ENCODE results near the gene PARP3.

PARP3 gene

GRCh38 chr3:51934139-51934850 is 7.9 kb upstream of the PARP3 start:
- DNase-seq = no peak

GRCh38 chr3:51934991-51935885 is 6.9 kb upstream of the PARP3 start:
- DNase-seq = no peak

- no peak for DNase-seq
Measured at GRCh38 chr3:51935886-51936755, 6.0 kb upstream of the PARP3 start.

GRCh38 chr3:51937014-51937413 is 5.1 kb upstream of the PARP3 start:
- DNase-seq = no peak

- no peak for DNase-seq
Measured at GRCh38 chr3:51937611-51938450, 4.3 kb upstream of the PARP3 start.

- no peak for DNase-seq
Measured at GRCh38 chr3:51938780-51939425, 3.3 kb upstream of the PARP3 start.

GRCh38 chr3:51940648-51941462 is 1.3 kb upstream of the PARP3 start:
- DNase-seq = no peak

- no peak for DNase-seq
Measured at GRCh38 chr3:51941463-51941797, 733 bp upstream of the PARP3 start.

- DNase-seq = no peak
Measured at GRCh38 chr3:51942603-51943450, 664 bp downstream of the PARP3 start.

GRCh38 chr3:51943451-51944391 is 1.6 kb downstream of the PARP3 start:
- no peak for DNase-seq

- no peak for DNase-seq
Measured at GRCh38 chr3:51944451-51945021, 2.4 kb downstream of the PARP3 start.

GRCh38 chr3:51945031-51945840 is 3.1 kb downstream of the PARP3 start:
- no peak for DNase-seq

GRCh38 chr3:51945926-51946705 is 4.0 kb downstream of the PARP3 start:
- DNase-seq = no peak

- DNase-seq = no peak
Measured at GRCh38 chr3:51946796-51947195, 4.6 kb downstream of the PARP3 start.

- DNase-seq = no peak
Measured at GRCh38 chr3:51947215-51947900, 5.2 kb downstream of the PARP3 start.

- no peak for DNase-seq
Measured at GRCh38 chr3:51948016-51948580, 5.9 kb downstream of the PARP3 start.

Measured in NCI-H2107 (cell line).